Lower leg skin (tissue), 3 donors: ENCODE data around the gene MPP7.

Experiments used
- CTCF ChIP-seq, 3 donors: fragments of 450-650 bp; IDR thresholded peaks; one replicate each; pipeline ENCODE4 v1.5.1; 2016; ENCODE audit warnings: antibody characterized with exemption in 3 of 3, mild to moderate bottlenecking in 3 of 3, moderate library complexity in 2 of 3
- POLR2A ChIP-seq, 2 donors: fragments of 450-650 bp; IDR thresholded peaks; one replicate each; pipeline ENCODE4 v1.6.1; 2016 to 2017; ENCODE audit warnings: antibody characterized with exemption in 2 of 2, mild to moderate bottlenecking in 1 of 2, moderate library complexity in 1 of 2

- TF ChIP-seq POLR2A (IDR thresholded peaks at IDR 0.05) = no peak
- TF ChIP-seq CTCF (IDR thresholded peaks at IDR 0.05) = no peak
Observed at GRCh38 chr10:28279878-28280277, 23.0 kb downstream of the MPP7 start.
